DND-41 (cell line): Measurements from ENCODE around the gene PIK3R6.

Experiments
- ATAC-seq: fragments of 200-7000 bp; cut with Tn5 transposase; 3 replicates; pipeline ENCODE4 v1.9.1; 2021; ENCODE audit warnings: low read depth; ENCODE audit not compliant: insufficient read depth
- DNase-seq: peaks from one replicate; pipeline ENCODE4 v3.0.0-alpha.2; 2020
- H2AFZ ChIP-seq: 2 replicates; pipeline ENCODE4 v1.6.0; 2012; ENCODE audit warnings: low read depth, low read length
- H3K27ac ChIP-seq: 2 replicates; pipeline ENCODE4 v1.5.1; 2012; ENCODE audit warnings: low read length, inconsistent platforms
- H3K27me3 ChIP-seq: fragments of 200-600 bp; sonication (generic); 2 replicates; pipeline ENCODE4 v1.6.0; 2012; ENCODE audit warnings: low read length, mild to moderate bottlenecking, inconsistent platforms; ENCODE audit not compliant: insufficient read depth, poor library complexity
- H3K36me3 ChIP-seq: 2 replicates; pipeline ENCODE4 v1.5.1; 2012; ENCODE audit warnings: low read length, inconsistent platforms; ENCODE audit not compliant: insufficient read depth
- H3K4me1 ChIP-seq: 2 replicates; pipeline ENCODE4 v1.5.1; 2012; ENCODE audit warnings: mild to moderate bottlenecking, low read length; ENCODE audit not compliant: insufficient read depth
- H3K4me2 ChIP-seq: 2 replicates; pipeline ENCODE4 v1.6.0; 2012; ENCODE audit warnings: mild to moderate bottlenecking, moderate library complexity, low read length, inconsistent platforms; ENCODE audit not compliant: insufficient read depth
- H3K4me3 ChIP-seq, 2 experiments: fragments of 200-600 bp in 1 of 2; shearing (Covaris generic) in 1 of 2; 2 replicates each; pipeline ENCODE4 v1.5.1; 2012 to 2016; ENCODE audit warnings: inconsistent platforms in 2 of 2, low read length in 2 of 2, mild to moderate bottlenecking in 2 of 2, low read depth in 1 of 2, moderate library complexity in 1 of 2
- H3K79me2 ChIP-seq: 2 replicates; pipeline ENCODE4 v1.6.0; 2012; ENCODE audit warnings: low read length, inconsistent platforms; ENCODE audit not compliant: insufficient read depth
- H3K9ac ChIP-seq: 2 replicates; pipeline ENCODE4 v1.6.0; 2012; ENCODE audit warnings: low read depth, mild to moderate bottlenecking, inconsistent platforms, low read length, moderate library complexity
- H3K9me3 ChIP-seq: 2 replicates; pipeline ENCODE4 v1.5.1; 2012; ENCODE audit warnings: low read length, moderate library complexity, mild to moderate bottlenecking, inconsistent platforms; ENCODE audit not compliant: insufficient read depth, severe bottlenecking
- H4K20me1 ChIP-seq: 2 replicates; pipeline ENCODE4 v1.6.0; 2012; ENCODE audit warnings: low read length; ENCODE audit not compliant: insufficient read depth
- CTCF ChIP-seq: IDR thresholded peaks from 2 replicates; pipeline ENCODE4 v1.5.1; 2012; ENCODE audit warnings: borderline replicate concordance, low read length, moderate library complexity, mild to moderate bottlenecking; ENCODE audit not compliant: poor library complexity, severe bottlenecking; ENCODE audit errors: extremely low read depth
- EZH2 ChIP-seq: IDR thresholded peaks from 3 replicates; pipeline ENCODE4 v1.6.1; 2012; ENCODE audit warnings: borderline replicate concordance, low read depth, mild to moderate bottlenecking, moderate library complexity, low read length, inconsistent platforms; ENCODE audit not compliant: severe bottlenecking

PIK3R6 gene

GRCh38 chr17:8900207-8900606 is 32.7 kb upstream of the PIK3R6 start:
- Histone ChIP-seq H3K27me3 (no peaks in the 10 kb centered on the region), H3K4me2 (no peak overlapping the region), H3K4me1 (peaks cover 44% of the 10 kb centered on the region), H3K36me3 (peaks cover 59% of the 10 kb centered on the region), H2AFZ (no peak overlapping the region), H4K20me1 (no peaks in the 10 kb centered on the region; the same call in 1 of the 2 replicates), H3K79me2 (peaks cover 2% of the 10 kb centered on the region; the same call in 1 of the 2 replicates), H3K27ac (peak overlapping the region; percentile 58), H3K9ac (no peak overlapping the region), H3K4me3 (no peak overlapping the region), H3K9me3 (no peaks in the 10 kb centered on the region)
- ATAC-seq (no peak), DNase-seq (no peak)
- TF ChIP-seq CTCF (no peak), EZH2 (no peak)

- Histone ChIP-seq H3K79me2 (peaks cover 2% of the 10 kb centered on the region; the same call in 1 of the 2 replicates), H3K4me3 (no peak overlapping the region), H3K27me3 (no peaks in the 10 kb centered on the region), H2AFZ (no peak overlapping the region), H3K4me2 (peak overlapping the region; percentile 44; the same call in 1 of the 2 replicates), H3K9ac (no peak overlapping the region), H3K27ac (peak overlapping the region; percentile 39), H4K20me1 (no peaks in the 10 kb centered on the region; the same call in 1 of the 2 replicates), H3K9me3 (no peaks in the 10 kb centered on the region), H3K36me3 (peaks cover 52% of the 10 kb centered on the region), H3K4me1 (peaks cover 53% of the 10 kb centered on the region)
- TF ChIP-seq EZH2 (no peak), CTCF (no peak)
- DNase-seq (no peak), ATAC-seq (no peak)
Measured at GRCh38 chr17:8898636-8899035, 31.2 kb upstream of the PIK3R6 start.

- H3K4me2 ChIP-seq = 0 out of 2 replicates have a peak overlapping the region, but pooled peaks have one; percentile 44
- no peak overlapping the region for H3K4me3 ChIP-seq
- no peaks in the 10 kb centered on the region for H3K27me3 ChIP-seq
- DNase-seq = no peak
- no peak for ATAC-seq
- no peak overlapping the region for H2AFZ ChIP-seq
- H3K9me3 ChIP-seq = no peaks in the 10 kb centered on the region
- peaks cover 2% of the 10 kb centered on the region; the same call in 1 of the 2 replicates for H3K79me2 ChIP-seq
- TF ChIP-seq EZH2 (no peak), CTCF (no peak)
- H3K27ac ChIP-seq = peak overlapping the region; percentile 39
- peaks cover 57% of the 10 kb centered on the region for H3K36me3 ChIP-seq
- H4K20me1 ChIP-seq = no peaks in the 10 kb centered on the region; the same call in 1 of the 2 replicates
- no peak overlapping the region for H3K9ac ChIP-seq
- peaks cover 53% of the 10 kb centered on the region for H3K4me1 ChIP-seq
Measured at GRCh38 chr17:8898126-8898525, 30.7 kb upstream of the PIK3R6 start.
